Left colon (tissue), 2 donors: ENCODE results near the gene ARL5A. TPM values are rescaled to one million over a fixed set of nuclear protein-coding genes. Genes with fewer than 3 reads are reported as not detected.
"Not testable (repeated sequence)": the region's sequence is repeated elsewhere in the genome, so short reads cannot be mapped to it uniquely, and the experiment has no call there.

Experiments
- ATAC-seq: fragments of 200-7000 bp; cut with Tn5 transposase; one replicate; pipeline ENCODE4 v1.9.1; 2020; ENCODE audit warnings: mild to moderate bottlenecking, moderate library complexity
- DNase-seq, 2 donors: peaks; one replicate each; pipeline ENCODE4 v3.0.0-alpha.2; 2020
- intact Hi-C, 2 donors: fragments of 100-400 bp; cut with DNase I in 1 of 2; cut with micrococcal nuclease in 1 of 2; formaldehyde crosslinking; loops; one replicate each; pipeline versions ENCODE4 v1.11.2 to v1.14.0; 2022; cut with DNase I, micrococcal nuclease
- total RNA-seq, 2 donors: library from RNA; stranded (reverse); fragmentation: NEBNext Ultra II Directional; extraction: Animal tissue kit (Norgen Biotek cat#: 25700); gene quantifications; one replicate each; pipeline ENCODE4 v1.2.1, GENCODE V29; 2021
- donor health status: DM: no; HTN: no; CAD: no.
- donor health status: DM: yes; HTN: yes; CAD: no.

ARL5A gene
- total RNA-seq, 2 donors from 2014 or later, result 39.3 to 40.9 TPM

DNA sequence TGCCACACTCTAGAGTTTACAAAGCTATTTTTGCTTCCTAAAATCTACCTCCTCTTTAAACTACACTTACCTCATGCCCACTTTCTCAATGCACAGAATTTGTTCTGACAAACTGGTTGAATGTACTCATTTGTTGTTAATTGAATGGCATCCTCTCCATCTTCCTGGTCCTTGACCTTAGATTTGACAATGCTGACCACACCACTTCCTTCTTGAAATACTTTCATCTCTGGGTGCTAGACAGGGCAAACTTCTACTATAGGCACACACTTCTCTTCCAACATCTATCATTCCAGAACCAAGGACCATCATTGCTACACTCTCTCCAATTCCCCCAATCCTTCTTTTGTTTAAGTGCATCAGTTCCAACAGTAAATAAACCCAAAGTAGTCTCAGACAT is 22.3 kb downstream of the ARL5A start:
- intact Hi-C loops, result no loop called here
- DNase-seq, result no peak
- ATAC-seq, result no peak

DNA sequence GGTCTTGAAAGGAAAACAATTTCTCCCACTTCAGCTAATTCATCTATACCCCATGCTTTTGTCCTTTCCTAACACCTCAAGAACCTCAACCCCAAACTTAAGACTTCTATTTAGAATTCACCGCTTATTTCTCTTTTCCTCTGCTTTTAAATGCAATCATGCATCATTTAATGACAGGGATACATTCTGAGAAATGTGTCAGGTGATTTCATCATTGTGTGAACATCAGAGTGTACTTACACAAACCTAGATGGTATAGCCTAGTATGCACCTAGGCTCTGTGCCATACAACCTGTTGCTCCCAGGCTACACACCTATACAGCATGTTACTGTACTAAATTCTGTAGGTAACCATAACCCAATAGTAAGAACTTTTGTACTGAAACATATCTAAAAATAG is 22.9 kb downstream of the ARL5A start:
- ATAC-seq (no peak), DNase-seq (no peak)
- intact Hi-C loops, result no loop called here

DNA sequence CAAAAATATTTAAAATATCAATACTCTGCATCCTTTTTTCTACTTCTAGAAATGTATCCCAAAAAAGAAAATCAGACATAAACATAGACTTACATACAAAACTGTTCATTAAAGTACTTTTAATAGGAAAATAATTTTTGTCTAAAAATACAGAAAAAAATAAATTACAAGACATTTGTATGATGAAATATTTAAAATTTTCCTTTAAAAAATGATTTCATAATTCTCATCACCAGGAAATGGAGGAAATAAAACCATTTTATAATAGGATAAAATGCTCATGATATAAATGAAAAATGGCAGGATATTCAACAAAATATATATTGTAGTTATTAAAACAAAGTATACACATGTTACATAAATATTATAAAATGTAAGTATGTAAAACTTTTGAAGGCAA is 24.4 kb downstream of the ARL5A start:
- intact Hi-C loops, result no loop called here
- DNase-seq (no peak), ATAC-seq (no peak)

DNA sequence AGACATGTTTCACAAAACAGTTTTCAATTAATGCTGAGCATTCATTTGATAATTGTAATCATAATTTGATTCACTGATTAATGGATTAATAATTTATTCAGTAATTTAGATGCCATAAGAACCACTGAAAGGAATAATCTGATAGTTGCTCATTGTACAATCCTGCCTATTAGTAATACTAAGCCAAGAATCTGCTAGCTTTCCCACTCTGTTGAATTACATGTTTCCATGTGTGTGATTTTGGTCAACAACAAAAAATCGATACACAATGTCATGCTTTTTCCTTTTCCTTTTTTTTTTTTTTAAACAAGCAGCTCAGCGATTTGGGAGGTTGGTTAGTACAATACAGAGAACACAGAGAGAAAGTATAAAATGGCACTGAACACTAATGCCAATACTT is 25.9 kb downstream of the ARL5A start:
- ATAC-seq (no peak), DNase-seq (no peak)
- intact Hi-C loops, result no loop called here

DNA sequence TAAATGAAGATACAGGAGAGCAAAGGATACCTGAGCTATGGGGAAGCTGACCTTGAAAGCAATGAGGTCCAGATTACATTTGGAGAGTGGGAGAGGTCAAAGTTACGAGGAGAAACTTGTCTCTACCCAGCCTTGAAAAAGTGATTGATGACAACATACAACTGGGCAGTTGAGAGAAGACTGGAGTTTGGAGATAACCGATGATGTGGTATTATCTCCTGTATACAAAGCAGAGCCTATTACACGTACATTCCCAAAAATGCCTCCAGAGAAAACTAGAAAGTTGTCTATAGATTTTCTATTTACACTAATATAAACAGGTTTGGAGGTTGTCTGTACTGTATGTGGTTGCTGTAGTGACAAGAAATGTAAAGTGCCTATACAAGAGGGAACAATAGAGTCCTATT is 28.3 kb downstream of the ARL5A start:
- DNase-seq (no peak), ATAC-seq (no peak)
- intact Hi-C loops, result no loop called here

DNA sequence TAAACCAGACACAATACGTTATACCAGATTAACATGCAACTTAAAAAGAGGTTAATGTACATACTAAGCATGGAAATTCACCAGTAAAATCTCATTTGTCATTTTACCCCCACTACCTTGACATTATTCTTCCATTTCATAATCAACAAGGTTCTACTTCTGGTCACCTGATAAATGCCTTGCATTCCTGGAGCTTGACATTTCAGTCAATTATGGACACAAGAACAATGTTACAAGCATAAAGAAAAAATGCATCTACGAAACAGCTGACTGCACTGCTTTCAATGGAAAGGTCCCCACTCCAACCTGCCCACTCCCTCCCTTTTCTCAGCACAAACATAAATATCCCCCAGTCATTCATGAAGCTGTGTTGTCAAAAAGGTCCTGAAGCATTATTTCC is 31.4 kb downstream of the ARL5A start:
- no peak for DNase-seq
- no peak for ATAC-seq
- intact Hi-C loops, result no loop called here

DNA sequence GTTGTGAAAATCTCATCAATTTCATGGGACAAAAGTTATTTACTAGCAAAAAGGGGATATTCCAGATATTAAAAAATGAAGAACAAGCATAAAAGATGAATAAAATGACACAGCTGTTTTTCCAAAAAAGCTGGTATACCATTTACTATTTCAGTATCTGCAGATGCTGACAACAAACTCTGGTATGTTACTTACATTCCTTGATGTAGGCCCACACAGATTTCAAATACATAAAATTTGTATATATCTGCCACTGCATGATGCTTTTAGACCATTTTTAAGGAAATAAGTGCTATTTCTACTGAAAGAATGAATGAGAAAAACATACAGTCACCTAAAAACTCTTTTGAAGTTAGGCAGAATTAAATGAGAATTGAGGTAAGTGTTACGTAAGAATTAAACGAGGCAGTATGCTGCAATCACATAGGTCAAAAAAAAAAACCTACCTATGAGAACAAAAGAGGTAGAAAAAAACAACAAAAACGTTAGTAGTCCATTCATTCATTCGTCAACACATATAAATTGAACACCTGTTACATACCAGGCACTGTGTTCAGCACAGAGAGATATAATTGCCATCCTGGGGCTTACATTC is 32.5 kb downstream of the ARL5A start:
- no peak for ATAC-seq
- intact Hi-C loops, result no loop called here
- DNase-seq, result no peak

DNA sequence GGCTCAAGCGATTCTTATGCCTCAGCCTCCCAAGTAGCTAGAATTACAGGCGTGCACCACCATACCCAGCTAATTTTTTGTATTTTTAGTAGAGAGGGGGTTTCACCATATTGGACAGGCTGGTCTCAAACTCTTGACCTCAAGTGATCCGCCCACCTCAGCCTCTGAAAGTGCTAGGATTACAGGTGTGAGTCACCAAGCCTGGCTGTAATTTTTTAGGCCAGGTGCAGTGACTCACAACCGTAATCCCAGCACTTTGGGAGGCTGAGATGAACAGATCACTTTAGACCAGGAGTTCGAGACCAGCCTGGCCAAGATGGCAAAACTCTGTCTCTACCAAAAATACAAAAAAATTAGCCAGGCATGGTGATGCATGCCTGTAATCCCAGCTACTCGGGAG is 33.8 kb downstream of the ARL5A start:
- DNase-seq, ATAC-seq, intact Hi-C loops: not testable (repeated sequence)

DNA sequence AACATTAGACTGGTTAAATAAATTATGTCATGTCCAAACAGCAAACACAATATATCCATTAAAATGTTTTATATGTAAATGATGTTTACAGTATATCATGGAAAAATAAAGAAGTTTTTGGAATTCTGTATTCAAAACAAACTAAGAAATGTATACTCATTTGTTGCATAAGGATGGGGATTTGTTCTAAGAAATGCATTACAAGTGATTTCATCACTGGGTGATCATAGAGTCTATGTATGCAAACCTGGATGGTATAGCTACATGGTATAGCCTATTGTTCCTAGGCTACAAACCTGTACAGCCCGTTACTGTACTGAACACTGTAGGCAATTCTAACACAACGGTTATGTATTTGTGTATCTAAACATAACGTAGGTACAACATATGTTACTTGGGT is 35.1 kb downstream of the ARL5A start:
- intact Hi-C loops, result no loop called here
- ATAC-seq, result no peak
- no peak for DNase-seq

DNA sequence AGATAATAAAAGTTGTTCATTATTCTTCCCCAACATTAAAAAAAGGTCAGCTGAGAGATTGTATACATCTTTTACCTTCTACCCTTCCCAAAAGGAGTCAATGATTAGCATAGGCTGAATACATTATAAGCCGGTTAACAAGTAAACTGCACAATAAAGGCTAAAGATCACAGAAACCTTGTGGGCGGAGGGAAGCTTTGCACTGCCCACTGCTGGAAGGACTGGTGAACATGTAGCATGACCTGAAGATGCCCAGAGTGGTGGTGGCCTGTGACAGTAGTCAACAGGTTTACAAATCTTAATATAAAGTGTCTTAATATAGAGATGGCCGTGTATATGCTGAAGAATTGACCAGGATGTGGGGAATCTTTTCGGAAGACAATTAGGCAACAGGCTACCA is 35.6 kb downstream of the ARL5A start:
- intact Hi-C loops, result no loop called here
- ATAC-seq, result no peak
- DNase-seq, result no peak

DNA sequence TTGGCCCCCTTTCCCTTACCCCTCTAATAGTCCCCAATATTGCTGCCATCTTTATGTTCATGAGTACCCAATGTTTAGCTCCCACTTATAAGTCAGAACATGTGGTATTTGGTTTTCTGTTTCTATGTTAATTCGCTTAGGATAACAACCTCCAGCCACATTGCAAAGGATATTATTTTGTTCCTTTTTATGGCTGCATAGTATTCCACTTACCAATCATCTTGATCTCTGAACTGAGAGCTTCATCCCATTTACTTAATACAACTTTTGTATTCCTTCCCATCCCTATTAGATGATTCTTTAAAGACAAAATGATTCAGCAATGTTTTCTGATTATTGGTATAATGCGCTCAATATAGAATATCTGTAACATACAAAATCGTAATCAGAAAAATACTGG is 36.7 kb downstream of the ARL5A start:
- no peak for ATAC-seq
- intact Hi-C loops, result no loop called here
- DNase-seq, result no peak

DNA sequence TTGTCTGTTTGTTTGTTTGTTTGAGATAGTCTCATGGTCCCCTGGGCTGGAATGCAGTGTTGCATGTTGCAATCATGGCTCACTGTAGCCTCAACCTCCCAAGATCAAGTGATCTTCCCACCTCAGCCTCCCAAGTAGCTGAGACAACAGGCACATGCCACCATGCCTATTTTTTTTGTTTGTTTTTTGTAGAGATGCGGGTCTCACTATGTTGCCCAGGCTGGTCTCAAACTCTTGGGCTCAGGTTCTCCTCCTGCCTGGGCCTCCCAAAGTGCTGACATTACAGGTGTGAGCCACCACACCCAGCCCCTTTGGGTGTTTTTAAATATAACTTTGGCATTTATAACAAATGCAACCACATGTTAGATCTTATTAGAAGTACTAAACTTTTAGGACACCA is 37.5 kb downstream of the ARL5A start:
- ATAC-seq (no peak), DNase-seq (no peak)
- intact Hi-C loops, result no loop called here

DNA sequence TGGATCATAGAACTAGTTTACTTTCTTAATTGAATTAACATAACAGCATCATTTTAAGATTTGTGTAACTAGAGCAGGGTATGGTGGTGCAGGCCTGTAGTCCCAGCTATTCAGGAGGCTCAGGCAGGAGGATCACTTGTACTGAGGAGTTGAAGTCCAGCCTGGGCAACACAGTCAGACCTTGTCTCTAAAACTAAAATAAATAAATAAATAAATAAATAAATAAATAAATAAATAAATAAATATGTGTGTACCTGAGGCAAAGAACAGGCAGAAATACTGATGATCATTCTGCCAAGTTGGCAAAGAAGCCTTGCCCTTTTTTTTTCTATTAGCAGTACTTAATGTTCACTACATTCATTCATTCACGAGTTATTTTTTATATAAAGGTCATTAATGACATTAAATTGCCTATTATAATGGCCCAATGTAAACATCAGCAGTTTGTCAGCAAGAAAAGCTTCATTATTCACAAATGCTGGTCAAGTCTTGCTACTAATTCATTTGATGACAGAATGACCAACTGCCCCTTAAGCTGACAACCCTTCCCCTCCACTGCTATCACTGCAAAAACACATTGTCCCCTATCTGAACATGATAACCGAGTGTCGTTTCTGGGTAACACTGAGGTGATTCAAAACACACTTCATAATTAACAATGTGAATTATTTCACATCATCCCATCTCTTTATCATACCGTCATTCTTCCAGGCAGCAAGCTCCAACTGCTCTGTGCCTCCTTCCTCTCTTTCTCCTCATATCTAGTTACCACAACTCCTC is 39.0 kb downstream of the ARL5A start:
- ATAC-seq, result no peak
- intact Hi-C loops, result no loop called here

DNA sequence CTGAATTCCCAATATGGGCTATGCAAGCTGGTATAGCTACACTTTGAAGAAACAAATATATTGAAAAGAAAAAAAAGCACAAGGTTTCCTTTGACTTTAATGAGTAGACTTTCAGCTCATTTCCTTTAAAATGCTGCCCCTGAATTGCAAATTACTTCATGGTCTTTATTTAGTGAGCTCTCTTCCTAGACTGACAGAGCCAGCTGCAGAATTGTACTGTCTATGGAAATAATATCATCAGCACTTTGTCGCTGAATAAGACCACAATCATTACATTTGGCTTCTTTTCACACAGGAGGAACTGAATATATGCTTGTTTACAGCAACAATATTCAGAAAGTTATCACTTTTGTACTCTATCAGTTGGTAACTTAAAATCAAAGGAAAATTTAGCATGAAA is 41.7 kb downstream of the ARL5A start:
- ATAC-seq (no peak), DNase-seq (no peak)
- intact Hi-C loops, result no loop called here

More for the DNA sequence above, 39.0 kb downstream of the ARL5A start:
- no peak for DNase-seq

DNA sequence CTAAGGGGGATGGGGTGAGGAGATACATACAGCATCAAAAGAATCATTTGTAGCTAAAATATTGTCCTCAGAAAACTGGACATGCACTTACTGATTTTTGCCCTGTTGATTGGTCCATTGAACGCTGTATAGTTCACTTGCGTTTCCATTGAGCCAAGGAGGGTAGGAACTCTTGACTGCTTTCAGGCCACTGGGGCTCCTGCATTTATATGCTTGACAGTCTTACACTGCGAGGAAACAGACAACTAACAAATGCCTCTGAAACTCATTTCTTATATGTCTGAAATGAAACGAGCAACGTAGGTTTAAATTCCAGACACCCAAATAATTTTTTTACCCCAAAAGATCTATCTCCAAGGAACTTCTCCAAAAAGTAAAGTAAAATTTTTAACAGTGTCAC is 42.1 kb downstream of the ARL5A start:
- intact Hi-C loops, result no loop called here
- DNase-seq, result no peak

DNA sequence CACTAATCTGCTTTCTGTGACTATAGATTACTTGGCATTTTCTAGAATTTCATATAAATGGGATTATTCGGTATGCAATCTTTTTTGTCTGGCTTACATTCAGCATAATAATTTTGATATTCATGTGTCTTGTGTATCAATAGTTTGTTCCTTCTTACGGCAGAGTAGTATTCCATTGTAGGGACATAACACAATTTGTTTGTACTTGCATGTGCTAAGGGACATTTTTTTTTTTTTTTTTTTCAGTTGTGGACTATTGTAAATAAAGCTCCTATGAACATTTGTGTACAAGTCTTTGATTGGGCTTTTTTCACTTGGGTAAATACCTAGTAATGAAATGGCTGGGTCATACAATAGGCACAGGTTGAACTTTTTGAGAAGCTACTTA is 45.1 kb downstream of the ARL5A start:
- intact Hi-C loops, result no loop called here
- ATAC-seq (no peak), DNase-seq (no peak)

More for the DNA sequence above, 42.1 kb downstream of the ARL5A start:
- no peak for ATAC-seq

DNA sequence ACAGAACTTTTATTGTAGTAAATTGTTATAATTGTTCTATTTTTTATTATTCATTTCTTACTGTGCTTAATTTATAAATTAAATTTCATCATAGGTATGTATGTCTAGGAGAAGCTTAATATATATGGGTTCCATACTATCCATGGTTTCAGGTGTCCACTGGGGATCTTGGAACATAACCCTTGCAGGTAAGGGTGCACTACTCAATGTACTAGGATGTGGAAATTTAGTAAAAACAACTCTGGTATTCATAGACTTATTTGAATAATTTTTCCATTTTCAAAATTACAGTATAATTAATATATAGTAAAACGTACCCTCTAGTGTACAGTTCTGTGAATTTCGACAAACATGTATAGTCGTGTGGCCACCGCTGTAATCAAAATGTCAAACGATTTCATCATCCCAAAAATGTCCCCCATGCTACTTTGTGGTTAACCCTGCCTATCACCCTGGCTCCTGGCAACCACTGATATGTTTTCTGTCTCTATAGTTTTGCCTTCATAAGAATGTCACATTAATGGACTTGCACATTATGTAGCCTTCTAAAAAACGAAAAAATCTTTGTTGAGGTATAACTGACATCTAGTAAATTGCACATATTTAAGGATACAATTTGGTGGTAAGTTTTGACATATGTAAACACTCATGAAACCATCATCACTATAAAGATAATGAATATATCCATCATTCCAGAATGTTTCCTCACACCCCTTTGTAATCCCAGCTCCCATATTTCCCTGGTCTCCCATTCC is 45.7 kb downstream of the ARL5A start:
- intact Hi-C loops, result no loop called here

DNA sequence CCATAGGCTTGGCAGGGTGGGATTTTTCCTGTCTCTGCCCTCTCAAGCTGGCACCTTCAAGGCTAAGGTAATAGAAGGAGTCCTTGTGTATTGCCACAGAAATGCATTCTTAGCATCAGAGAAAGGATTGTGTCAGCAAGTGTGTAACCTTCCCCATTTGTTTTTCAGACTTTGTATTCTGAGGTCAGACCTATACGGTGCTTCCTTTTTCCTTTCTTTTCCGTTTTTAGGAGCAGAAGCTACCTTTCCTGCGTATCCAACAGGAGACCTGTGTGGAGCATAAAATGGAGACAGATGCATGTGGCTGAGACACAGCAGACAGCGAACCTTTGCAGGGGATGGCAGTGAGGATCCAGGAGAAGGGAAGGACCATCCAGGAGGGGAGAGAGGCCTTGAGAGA is 46.6 kb downstream of the ARL5A start:
- intact Hi-C loops, result no loop called here
- DNase-seq (no peak), ATAC-seq (no peak)

More for the DNA sequence above, 45.7 kb downstream of the ARL5A start:
- ATAC-seq (no peak), DNase-seq (no peak)

DNA sequence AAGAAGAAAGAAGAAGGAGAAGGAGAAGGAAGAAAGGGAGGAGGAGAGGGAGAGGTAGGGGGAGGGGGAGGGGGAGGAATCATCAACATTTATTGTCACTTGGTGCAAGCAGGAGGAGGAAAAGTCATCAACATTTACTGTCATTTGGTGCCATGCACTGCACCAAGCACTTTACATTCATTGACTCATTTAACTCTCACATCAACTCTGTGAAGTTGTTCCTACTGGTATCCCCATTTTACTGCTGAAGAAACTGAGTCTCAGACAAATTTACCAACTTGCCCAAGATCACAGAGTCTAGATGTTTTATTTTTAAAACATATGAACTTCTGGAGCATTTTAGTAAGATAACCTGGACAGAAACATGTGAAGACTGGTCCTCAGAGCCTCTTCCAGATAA is 47.3 kb downstream of the ARL5A start:
- intact Hi-C loops, result no loop called here
- ATAC-seq (no peak), DNase-seq (no peak)

DNA sequence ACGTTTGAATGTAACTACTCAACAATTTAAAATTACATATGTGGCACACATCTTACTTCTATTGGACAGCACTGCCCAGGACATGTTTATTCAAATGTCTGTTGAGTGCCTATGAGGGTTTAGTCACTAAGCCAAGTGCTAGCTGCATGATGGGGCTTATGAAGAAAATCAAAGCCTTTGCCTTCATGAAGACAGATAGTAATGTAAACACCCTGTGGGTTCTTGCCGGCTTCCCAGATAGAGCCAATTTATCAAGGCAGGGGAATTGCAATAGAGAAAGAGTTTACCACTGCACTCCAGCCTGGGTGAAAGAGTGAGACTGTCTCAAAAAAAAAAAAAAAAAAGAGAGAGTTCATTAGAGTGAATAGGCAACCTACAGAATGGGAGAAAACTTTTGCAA is 50.3 kb downstream of the ARL5A start:
- intact Hi-C loops, result no loop called here

More for the DNA sequence above, 50.3 kb downstream of the ARL5A start:
- DNase-seq (no peak), ATAC-seq (no peak)
